ENCODE data around the gene OCIAD2. TPM values are rescaled to one million over a fixed set of nuclear protein-coding genes. Genes with fewer than 3 reads are reported as not detected.
"Not testable (repeated sequence)": the region's sequence is repeated elsewhere in the genome, so short reads cannot be mapped to it uniquely, and the experiment has no call there.

The OCIAD2 gene
- total RNA-seq, 4 donors from 2014 or later, result 12.6 to 21.5 (median 17.6) TPM

- WGBS, 2 donors, result 69 to 83% methylated on average over 2 of the region's 2 CpGs
- no peak for DNase-seq (ENCODE audit: low spot score in 2 of 2)
- H3K4me3 ChIP-seq (ENCODE audit: low read depth, poor library complexity, severe bottlenecking), result no peak overlapping the region
- TF ChIP-seq POLR2A (IDR thresholded peaks at IDR 0.05) (no peak), CTCF (IDR thresholded peaks at IDR 0.05) (no peak)
- intact Hi-C loops (cut with DNase I; ENCODE audit: low total_unique reads), result no loop called here
Measured at GRCh38 chr4:48931459-48931858, 24.9 kb upstream of the OCIAD2 start.

GRCh38 chr4:48930654-48931053, 24.1 kb upstream of the OCIAD2 start:
- intact Hi-C loops (cut with DNase I; ENCODE audit: low total_unique reads), result no loop called here
- no peak for TF ChIP-seq CTCF (IDR thresholded peaks at IDR 0.05)
- no peak for TF ChIP-seq POLR2A (IDR thresholded peaks at IDR 0.05)
- H3K4me3 ChIP-seq (ENCODE audit: low read depth, poor library complexity, severe bottlenecking), result no peak overlapping the region
- 80 to 83% methylated on average over 4 of the region's 4 CpGs for whole genome bisulfite sequencing, 2 donors
- DNase-seq (ENCODE audit: low spot score in 2 of 2), result no peak

- WGBS, 2 donors, result 91 to 93% methylated on average over 4 of the region's 4 CpGs
- intact Hi-C loops (cut with DNase I; ENCODE audit: low total_unique reads), result no loop called here
- no peak for DNase-seq (ENCODE audit: low spot score in 2 of 2)
- TF ChIP-seq CTCF (IDR thresholded peaks at IDR 0.05) (no peak), POLR2A (IDR thresholded peaks at IDR 0.05) (no peak)
- no peak overlapping the region for H3K4me3 ChIP-seq (ENCODE audit: low read depth, poor library complexity, severe bottlenecking)
Measured at GRCh38 chr4:48924416-48924815, 17.8 kb upstream of the OCIAD2 start.

GRCh38 chr4:48923065-48923464, 16.5 kb upstream of the OCIAD2 start:
- intact Hi-C loops (cut with DNase I; ENCODE audit: low total_unique reads), result not testable (repeated sequence)
- WGBS, 2 donors, result 69 to 86% methylated on average over 3 to 5 of the region's 7 CpGs

GRCh38 chr4:48914311-48914710, 7.7 kb upstream of the OCIAD2 start:
- TF ChIP-seq POLR2A (IDR thresholded peaks at IDR 0.05), result no peak
- TF ChIP-seq CTCF (IDR thresholded peaks at IDR 0.05), result no peak
- intact Hi-C loops (cut with DNase I; ENCODE audit: low total_unique reads), result no loop called here
- 68 to 83% methylated on average over 3 of the region's 3 CpGs for WGBS, 2 donors
- no peak for DNase-seq (ENCODE audit: low spot score in 2 of 2)
- no peak overlapping the region for H3K4me3 ChIP-seq (ENCODE audit: low read depth, poor library complexity, severe bottlenecking)

More at GRCh38 chr4:48923065-48923464, 16.5 kb upstream of the OCIAD2 start:
- H3K4me3 ChIP-seq (ENCODE audit: low read depth, poor library complexity, severe bottlenecking); DNase-seq (ENCODE audit: low spot score in 2 of 2): not testable (repeated sequence)

- no peak for DNase-seq (ENCODE audit: low spot score in 2 of 2)
- intact Hi-C loops (cut with DNase I; ENCODE audit: low total_unique reads), result no loop called here
- TF ChIP-seq POLR2A (IDR thresholded peaks at IDR 0.05) (no peak), CTCF (IDR thresholded peaks at IDR 0.05) (no peak)
- WGBS, 2 donors, result 46 to 51% methylated on average over 6 of the region's 6 CpGs
- no peak overlapping the region for H3K4me3 ChIP-seq (ENCODE audit: low read depth, poor library complexity, severe bottlenecking)
Measured at GRCh38 chr4:48913346-48913745, 6.8 kb upstream of the OCIAD2 start.
